Measurements from ENCODE around the gene PAGR1. TPM values are rescaled to one million over a fixed set of nuclear protein-coding genes. Genes with fewer than 3 reads are reported as not detected.

The PAGR1 gene
- total and polyA plus RNA-seq, 9 of the 15 experiments (the other 6 are each of a cell fraction or from before 2014, with no cell fraction given), result 1.4 to 58.2 (median 16.8) TPM

GRCh38 chr16:29862884-29863668 is 47.1 kb downstream of the PAGR1 start, which contains the start of gene CDIPT (continued):
- TF ChIP-seq, protein P1, sequence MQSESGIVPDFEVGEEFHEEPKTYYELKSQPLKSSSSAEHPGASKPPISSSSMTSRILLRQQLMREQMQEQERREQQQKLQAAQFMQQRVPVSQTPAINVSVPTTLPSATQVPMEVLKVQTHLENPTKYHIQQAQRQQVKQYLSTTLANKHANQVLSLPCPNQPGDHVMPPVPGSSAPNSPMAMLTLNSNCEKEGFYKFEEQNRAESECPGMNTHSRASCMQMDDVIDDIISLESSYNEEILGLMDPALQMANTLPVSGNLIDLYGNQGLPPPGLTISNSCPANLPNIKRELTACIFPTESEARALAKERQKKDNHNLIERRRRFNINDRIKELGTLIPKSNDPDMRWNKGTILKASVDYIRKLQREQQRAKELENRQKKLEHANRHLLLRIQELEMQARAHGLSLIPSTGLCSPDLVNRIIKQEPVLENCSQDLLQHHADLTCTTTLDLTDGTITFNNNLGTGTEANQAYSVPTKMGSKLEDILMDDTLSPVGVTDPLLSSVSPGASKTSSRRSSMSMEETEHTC (IDR thresholded peaks at IDR 0.05), result no peak
- TF ChIP-seq SPI1 (IDR thresholded peaks at IDR 0.05; ENCODE audit: borderline replicate concordance, low read depth, low read length), result no peak; the same call in 1 of the 2 replicates
- no peak for TF ChIP-seq ELF2 (CRISPR knock-in tag; IDR thresholded peaks at IDR 0.05)
- peak; percentile 75 for TF ChIP-seq GABPA (tag; conservative IDR thresholded peaks at IDR 0.05; ENCODE audit: low read depth)
- no peak for TF ChIP-seq NFIX (CRISPR knock-in tag; IDR thresholded peaks at IDR 0.05; ENCODE audit: low read depth)
- TF ChIP-seq, protein P2, sequence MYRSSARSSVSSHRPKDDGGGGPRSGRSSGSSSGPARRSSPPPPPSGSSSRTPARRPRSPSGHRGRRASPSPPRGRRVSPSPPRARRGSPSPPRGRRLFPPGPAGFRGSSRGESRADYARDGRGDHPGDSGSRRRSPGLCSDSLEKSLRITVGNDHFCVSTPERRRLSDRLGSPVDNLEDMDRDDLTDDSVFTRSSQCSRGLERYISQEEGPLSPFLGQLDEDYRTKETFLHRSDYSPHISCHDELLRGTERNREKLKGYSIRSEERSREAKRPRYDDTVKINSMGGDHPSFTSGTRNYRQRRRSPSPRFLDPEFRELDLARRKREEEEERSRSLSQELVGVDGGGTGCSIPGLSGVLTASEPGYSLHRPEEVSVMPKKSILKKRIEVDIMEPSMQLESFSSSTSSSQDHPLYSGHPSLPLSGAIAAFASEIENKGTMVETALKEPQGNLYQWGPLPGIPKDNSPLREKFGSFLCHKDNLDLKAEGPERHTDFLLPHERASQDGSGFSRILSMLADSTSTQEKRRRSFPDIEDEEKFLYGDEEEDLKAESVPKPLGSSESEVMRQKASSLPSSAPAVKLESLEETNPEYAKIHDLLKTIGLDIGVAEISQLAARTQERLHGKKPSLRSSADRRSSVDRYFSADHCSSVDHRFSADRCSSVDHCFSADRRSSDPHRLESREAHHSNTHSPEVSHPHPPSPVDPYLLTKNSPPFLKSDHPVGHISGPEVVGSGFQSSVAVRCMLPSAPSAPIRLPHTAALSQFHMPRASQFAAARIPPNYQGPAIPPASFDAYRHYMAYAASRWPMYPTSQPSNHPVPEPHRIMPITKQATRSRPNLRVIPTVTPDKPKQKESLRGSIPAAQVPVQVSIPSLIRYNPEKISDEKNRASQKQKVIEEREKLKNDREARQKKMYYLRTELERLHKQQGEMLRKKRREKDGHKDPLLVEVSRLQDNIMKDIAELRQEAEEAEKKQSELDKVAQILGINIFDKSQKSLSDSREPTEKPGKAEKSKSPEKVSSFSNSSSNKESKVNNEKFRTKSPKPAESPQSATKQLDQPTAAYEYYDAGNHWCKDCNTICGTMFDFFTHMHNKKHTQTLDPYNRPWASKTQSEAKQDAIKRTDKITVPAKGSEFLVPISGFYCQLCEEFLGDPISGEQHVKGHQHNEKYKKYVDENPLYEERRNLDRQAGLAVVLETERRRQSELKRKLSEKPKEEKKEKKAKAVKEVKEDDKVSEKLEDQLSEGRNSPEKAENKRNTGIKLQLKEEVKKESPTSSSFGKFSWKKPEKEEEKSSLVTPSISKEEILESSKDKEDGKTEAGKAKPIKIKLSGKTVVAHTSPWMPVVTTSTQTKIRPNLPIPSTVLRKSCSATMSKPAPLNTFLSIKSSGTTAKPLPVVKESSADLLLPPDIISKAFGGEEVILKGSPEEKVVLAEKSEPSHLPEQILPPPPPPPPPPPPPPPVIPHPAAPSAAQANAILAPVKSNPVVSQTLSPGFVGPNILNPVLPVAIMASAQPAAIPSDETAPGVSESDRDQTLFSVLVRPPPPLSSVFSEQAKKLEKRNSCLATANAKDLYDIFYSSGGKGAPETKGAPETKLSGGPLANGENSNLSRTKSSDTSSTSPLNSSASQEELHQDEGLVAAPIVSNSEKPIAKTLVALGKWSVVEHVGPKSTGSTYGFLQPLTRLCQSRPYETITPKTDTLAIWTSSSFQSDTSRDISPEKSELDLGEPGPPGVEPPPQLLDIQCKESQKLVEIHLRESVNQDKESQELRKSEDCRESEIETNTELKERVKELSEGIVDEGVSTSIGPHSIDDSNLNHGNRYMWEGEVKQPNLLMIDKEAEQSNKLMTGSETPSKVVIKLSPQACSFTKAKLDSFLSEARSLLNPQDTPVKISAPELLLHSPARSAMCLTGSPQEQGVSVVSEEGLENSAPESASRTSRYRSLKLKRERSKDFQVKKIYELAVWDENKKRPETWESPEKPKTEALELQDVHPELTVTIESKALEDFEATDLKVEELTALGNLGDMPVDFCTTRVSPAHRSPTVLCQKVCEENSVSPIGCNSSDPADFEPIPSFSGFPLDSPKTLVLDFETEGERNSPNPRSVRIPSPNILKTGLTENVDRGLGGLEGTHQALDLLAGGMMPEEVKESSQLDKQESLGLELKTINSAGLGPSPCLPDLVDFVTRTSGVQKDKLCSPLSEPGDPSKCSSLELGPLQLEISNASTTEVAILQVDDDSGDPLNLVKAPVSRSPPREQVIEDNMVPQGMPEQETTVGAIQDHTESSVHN (IDR thresholded peaks at IDR 0.05; ENCODE audit: borderline replicate concordance in 1 of 2, low read depth in 1 of 2), result no peak
- TF ChIP-seq U2AF2 (optimal IDR thresholded peaks at IDR 0.05; ENCODE audit: low read depth, low read length), result no peak
- 0 out of 2 replicates have a peak, but pooled peaks have one; percentile 31 for TF ChIP-seq SMARCE1 (IDR thresholded peaks at IDR 0.05)
- peak; percentile 46 for TF ChIP-seq TAF1 (IDR thresholded peaks at IDR 0.05; ENCODE audit: control insufficient read depth, extremely low read depth, insufficient read depth, low read length, severe bottlenecking)
- TF ChIP-seq CREM (IDR thresholded peaks at IDR 0.05; ENCODE audit: low read depth), result peak; percentile 97
- no peak for TF ChIP-seq RFX7 (CRISPR knock-in tag; IDR thresholded peaks at IDR 0.05)
- no peak for TF ChIP-seq SIRT6 (IDR thresholded peaks at IDR 0.05; ENCODE audit: low read depth, low read length)
- peak; percentile 60; the same call in 1 of the 2 replicates for TF ChIP-seq PHF8 (IDR thresholded peaks at IDR 0.05; ENCODE audit: borderline replicate concordance, low read length)
- TF ChIP-seq RCOR1 (IDR thresholded peaks at IDR 0.05; ENCODE audit: borderline replicate concordance in 1 of 2, low read depth in 2 of 2, low read length in 2 of 2), result peak in 1 of 2 experiments; percentile 68; a peak in 2 of 4 replicates

Measured in K562 (cell line).